A549 (cell line): Measurements from ENCODE around the gene ATP5PF. TPM values are rescaled to one million over a fixed set of nuclear protein-coding genes. Genes with fewer than 3 reads are reported as not detected.

Experiments
- ATAC-seq, 2 experiments: fragments of 200-7000 bp in 1 of 2; fragments of >200 bp in 1 of 2; cut with Nextera tagmentation in 1 of 2; cut with Tn5 transposase in 1 of 2; 3 replicates each; pipeline versions ENCODE4 v1.8.0 to v1.9.1; 2018 to 2020; ENCODE audit warnings: mild to moderate bottlenecking in 1 of 2, moderate library complexity in 1 of 2
- CTCF ChIA-PET: fragments of 300-600 bp; sonication (Branson Sonifier 250); formaldehyde crosslinking; extraction: SDS; loops from one replicate; lab custom pipeline; 2021; ENCODE audit warnings: antibody characterized with exemption, inconsistent platforms; lab: Yijun Ruan, JAX
- POLR2A ChIA-PET: fragments of 350-600 bp; formaldehyde crosslinking; extraction: SDS; loops from one replicate; lab custom pipeline; 2021; ENCODE audit warnings: antibody characterized with exemption, inconsistent platforms; lab: Yijun Ruan, JAX
- DNase-seq, 2 experiments: peaks; one replicate each; pipeline versions ENCODE4 v3.0.0 to v3.0.0-alpha.2; 2011 to 2016; ENCODE audit warnings: low read depth in 1 of 2, low spot score in 1 of 2
- FAIRE-seq: peaks from 2 replicates; lab custom pipeline; 2011; peaks lifted over from hg19 to GRCh38; lab: Jason Lieb, UNC
- H3K27ac ChIP-seq, 2 experiments: fragments of >200 bp; sonication (Bioruptor Twin); formaldehyde crosslinking; 3 replicates each; pipeline ENCODE4 v1.5.1; 2016 to 2017
- H3K4me1 ChIP-seq: fragments of >200 bp; sonication (Bioruptor Twin); formaldehyde crosslinking; 3 replicates; pipeline ENCODE4 v1.6.1; 2016
- H3K4me2 ChIP-seq: fragments of >200 bp; sonication (Bioruptor Twin); formaldehyde crosslinking; 3 replicates; pipeline ENCODE4 v1.6.1; 2016
- H3K4me3 ChIP-seq: fragments of >200 bp; sonication (Bioruptor Twin); formaldehyde crosslinking; 3 replicates; pipeline ENCODE4 v1.5.1; 2016
- H3K9me3 ChIP-seq: fragments of >200 bp; sonication (Bioruptor Twin); formaldehyde crosslinking; 3 replicates; pipeline ENCODE4 v1.6.1; 2016
- CTCF ChIP-seq: fragments of >200 bp; sonication (Bioruptor Twin); formaldehyde crosslinking; IDR thresholded peaks from 3 replicates; pipeline ENCODE4 v1.5.1; 2016
- E2F6 ChIP-seq: IDR thresholded peaks from 2 replicates; pipeline ENCODE4 v1.6.1; 2012; ENCODE audit warnings: low read depth, borderline replicate concordance
- EHMT2 ChIP-seq: fragments of 200-600 bp; sonication (generic); IDR thresholded peaks from 2 replicates; pipeline ENCODE4 v1.6.1; 2016; ENCODE audit warnings: antibody characterized with exemption, low read depth, mild to moderate bottlenecking, moderate library complexity
- EP300 ChIP-seq, 2 experiments: fragments of >200 bp; sonication (Bioruptor Twin); formaldehyde crosslinking; IDR thresholded peaks; 2 replicates in 1 of 2; 3 replicates in 1 of 2; pipeline ENCODE4 v1.6.1; 2016 to 2017
- FOSL2 ChIP-seq, 2 experiments: fragments of 450-650 bp in 1 of 2; fragments of >200 bp in 1 of 2; sonication (Bioruptor Twin) in 1 of 2; formaldehyde crosslinking; IDR thresholded peaks; 2 replicates each; pipeline versions ENCODE4 v1.5.0 to v1.6.1; 2016 to 2020; ENCODE audit warnings: mild to moderate bottlenecking in 1 of 2, moderate library complexity in 1 of 2
- FOXS1 ChIP-seq: fragments of 250-450 bp; sonication (Bioruptor Pico); IDR thresholded peaks from 2 replicates; pipeline ENCODE4 v1.5.0; 2020; ENCODE audit warnings: mild to moderate bottlenecking, moderate library complexity
- GATA3 ChIP-seq: IDR thresholded peaks from 2 replicates; pipeline ENCODE4 v1.6.1; 2012; ENCODE audit warnings: borderline replicate concordance
- HEYL ChIP-seq: fragments of 250-450 bp; sonication (Bioruptor Pico); IDR thresholded peaks from 2 replicates; pipeline ENCODE4 v1.8.0; 2021; ENCODE audit warnings: mild to moderate bottlenecking, moderate library complexity
- HOXB13 ChIP-seq: fragments of 250-450 bp; sonication (Bioruptor Pico); IDR thresholded peaks from 2 replicates; pipeline ENCODE4 v1.5.0; 2020; ENCODE audit warnings: low read depth, mild to moderate bottlenecking, moderate library complexity
- HOXB5 ChIP-seq: fragments of 250-450 bp; sonication (Bioruptor Pico); IDR thresholded peaks from 2 replicates; pipeline ENCODE4 v1.5.0; 2020; ENCODE audit warnings: mild to moderate bottlenecking, moderate library complexity
- JUNB ChIP-seq: fragments of >200 bp; sonication (Bioruptor Twin); formaldehyde crosslinking; IDR thresholded peaks from 2 replicates; pipeline ENCODE4 v1.6.1; 2016
- KDM5A ChIP-seq: fragments of 200-600 bp; sonication (generic); IDR thresholded peaks from 2 replicates; pipeline ENCODE4 v1.6.1; 2016; ENCODE audit warnings: antibody characterized with exemption, mild to moderate bottlenecking
- MAFK ChIP-seq: fragments of 450-650 bp; IDR thresholded peaks from 2 replicates; pipeline ENCODE4 v1.6.1; 2014; ENCODE audit not compliant: partially characterized antibody
- MAZ ChIP-seq: fragments of 150-350 bp; IDR thresholded peaks from 2 replicates; pipeline ENCODE4 v1.6.1; 2014; ENCODE audit warnings: antibody characterized with exemption, low read depth, low read length, borderline replicate concordance
- MYC ChIP-seq: IDR thresholded peaks from 2 replicates; pipeline ENCODE4 v1.6.1; 2012; ENCODE audit warnings: mild to moderate bottlenecking, inconsistent platforms, low read length, improper control_type of control experiment, borderline replicate concordance
- NFE2L2 ChIP-seq: fragments of 150-350 bp; conservative IDR thresholded peaks from 2 replicates; pipeline ENCODE4 v1.6.1; 2014; ENCODE audit warnings: low read length
- PBX3 ChIP-seq: IDR thresholded peaks from 2 replicates; pipeline ENCODE4 v1.6.1; 2012
- POLR2A ChIP-seq: IDR thresholded peaks from 2 replicates; pipeline ENCODE4 v1.6.1; 2012; ENCODE audit warnings: mild to moderate bottlenecking, low read length
- SMC3 ChIP-seq: fragments of >200 bp; sonication (Bioruptor Twin); formaldehyde crosslinking; IDR thresholded peaks from 3 replicates; pipeline ENCODE4 v1.6.1; 2018; ENCODE audit warnings: inconsistent platforms
- SREBF2 ChIP-seq: fragments of 450-650 bp; IDR thresholded peaks from 2 replicates; pipeline ENCODE4 v1.6.1; 2014; ENCODE audit warnings: mild to moderate bottlenecking, moderate library complexity
- TP53 ChIP-seq: fragments of 250-450 bp; sonication (Bioruptor Pico); IDR thresholded peaks from 2 replicates; pipeline ENCODE4 v1.5.0; 2021; ENCODE audit warnings: mild to moderate bottlenecking, moderate library complexity
- USF2 ChIP-seq: fragments of 450-650 bp; IDR thresholded peaks from 2 replicates; pipeline ENCODE4 v1.6.1; 2014; ENCODE audit warnings: antibody characterized with exemption
- ZC3H11A ChIP-seq: fragments of 450-650 bp; IDR thresholded peaks from 2 replicates; pipeline ENCODE4 v1.6.1; 2014; ENCODE audit warnings: antibody characterized with exemption, mild to moderate bottlenecking
- WGBS: methylation state at CpG from one replicate; pipeline ENCODE4 v1.1.6; 2017; ENCODE audit errors: missing lambda C conversion rate; 5-methylcytosine and 5-hydroxymethylcytosine counted together
- polyA plus RNA-seq, 4 experiments: library from polyadenylated mRNA; depleted of rRNA in 3 of 4; stranded (reverse); fragments of >200 nt; fragmentation: RNase III in 1 of 4; extraction: RNeasy Plus Mini Kit Qiagen cat#74134 plus additional on column Dnase treatment in 1 of 4; gene quantifications; 2 replicates in 3 of 4; 3 replicates in 1 of 4; pipeline ENCODE4 v1.2.3, GENCODE V29; 2011 to 2017
- TF ChIP-seq, protein P1 (sequence below): IDR thresholded peaks from 2 replicates; pipeline ENCODE4 v1.6.1; 2012
- TF ChIP-seq, protein P2 (sequence below): fragments of 150-350 bp; IDR thresholded peaks from 2 replicates; pipeline ENCODE4 v1.6.1; 2014; ENCODE audit warnings: low read depth, mild to moderate bottlenecking, low read length
- TF ChIP-seq, protein P3 (sequence below): fragments of >200 bp; sonication (Bioruptor Twin); formaldehyde crosslinking; IDR thresholded peaks from 2 replicates; pipeline ENCODE4 v1.6.1; 2016

The ATP5PF gene
- polyA plus RNA-seq, 2 of the 4 experiments (the other 2 are of a cell fraction): 202 to 224 TPM

DNA sequence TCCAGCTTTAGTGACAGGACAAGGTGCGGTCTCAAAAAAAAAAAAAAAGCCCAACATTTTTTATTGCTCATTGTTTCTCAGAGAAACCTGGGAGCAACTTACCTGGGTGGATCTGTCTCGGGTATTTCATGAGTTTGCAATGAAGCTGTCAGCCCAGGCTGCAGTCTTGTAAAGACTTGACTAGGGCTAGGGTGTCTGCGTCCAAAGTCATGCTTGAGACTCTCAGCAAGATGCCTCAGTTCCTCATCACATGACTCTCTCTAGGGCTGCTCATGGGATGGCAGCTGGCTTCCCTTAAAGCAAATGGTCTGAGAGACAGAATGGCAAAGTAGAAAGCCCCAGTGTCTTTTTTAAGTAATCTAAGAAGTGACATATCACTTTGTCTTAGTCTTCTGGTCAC lies 8.2 kb upstream of the ATP5PF start:
- 87% methylated on average over 3 of the region's 3 CpGs for WGBS
- no peaks in the 10 kb centered on the region for H3K9me3 ChIP-seq
- no peaks in the 10 kb centered on the region for H3K4me1 ChIP-seq
- ChIA-PET CTCF (no interaction called here), POLR2A (no interaction called here)
- TF ChIP-seq E2F6: no peak
- TF ChIP-seq MYC: no peak
- TF ChIP-seq ZC3H11A: no peak
- no peak for TF ChIP-seq MAZ
- TF ChIP-seq PBX3: no peak
- TF ChIP-seq KDM5A: no peak
- no peak for TF ChIP-seq EHMT2
- TF ChIP-seq JUNB: no peak
- TF ChIP-seq, protein P1, sequence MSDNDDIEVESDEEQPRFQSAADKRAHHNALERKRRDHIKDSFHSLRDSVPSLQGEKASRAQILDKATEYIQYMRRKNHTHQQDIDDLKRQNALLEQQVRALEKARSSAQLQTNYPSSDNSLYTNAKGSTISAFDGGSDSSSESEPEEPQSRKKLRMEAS: no peak
- no peak for TF ChIP-seq FOXS1 (CRISPR knock-in tag)
- no peak for FAIRE-seq
- ATAC-seq: no peak
- H3K27ac ChIP-seq: no peak overlapping the region
- no peak for DNase-seq
- H3K4me3 ChIP-seq: no peak overlapping the region
- H3K4me2 ChIP-seq: no peak overlapping the region

GRCh38 chr21:25737421-25737820 lies 2.7 kb upstream of the ATP5PF start:
- Histone ChIP-seq H3K9me3 (no peaks in the 10 kb centered on the region), H3K27ac (no peak overlapping the region), H3K4me1 (peaks cover 8% of the 10 kb centered on the region; the same call in 1 of the 3 replicates), H3K4me2 (no peak overlapping the region), H3K4me3 (no peak overlapping the region)
- ATAC-seq: no peak
- ChIA-PET POLR2A (no interaction called here), CTCF (no interaction called here)
- TF ChIP-seq GATA3 (no peak), TP53 (CRISPR knock-in tag) (no peak), MAFK (no peak), FOSL2 (IDR thresholded peaks at IDR 0.05) (no peak), FOSL2 (CRISPR knock-in tag; IDR thresholded peaks at IDR 0.05) (no peak), CTCF (no peak), USF2 (no peak), HOXB13 (CRISPR knock-in tag) (no peak), KDM5A (no peak), MAZ (no peak), SREBF2 (no peak), POLR2A (no peak), SMC3 (no peak), FOXS1 (CRISPR knock-in tag) (no peak), EP300 (IDR thresholded peaks at IDR 0.05) (no peak), HOXB5 (no peak), HEYL (CRISPR knock-in tag) (no peak), NFE2L2 (no peak)
- TF ChIP-seq, protein P2, sequence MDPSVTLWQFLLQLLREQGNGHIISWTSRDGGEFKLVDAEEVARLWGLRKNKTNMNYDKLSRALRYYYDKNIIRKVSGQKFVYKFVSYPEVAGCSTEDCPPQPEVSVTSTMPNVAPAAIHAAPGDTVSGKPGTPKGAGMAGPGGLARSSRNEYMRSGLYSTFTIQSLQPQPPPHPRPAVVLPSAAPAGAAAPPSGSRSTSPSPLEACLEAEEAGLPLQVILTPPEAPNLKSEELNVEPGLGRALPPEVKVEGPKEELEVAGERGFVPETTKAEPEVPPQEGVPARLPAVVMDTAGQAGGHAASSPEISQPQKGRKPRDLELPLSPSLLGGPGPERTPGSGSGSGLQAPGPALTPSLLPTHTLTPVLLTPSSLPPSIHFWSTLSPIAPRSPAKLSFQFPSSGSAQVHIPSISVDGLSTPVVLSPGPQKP: no peak
- TF ChIP-seq, protein P3, sequence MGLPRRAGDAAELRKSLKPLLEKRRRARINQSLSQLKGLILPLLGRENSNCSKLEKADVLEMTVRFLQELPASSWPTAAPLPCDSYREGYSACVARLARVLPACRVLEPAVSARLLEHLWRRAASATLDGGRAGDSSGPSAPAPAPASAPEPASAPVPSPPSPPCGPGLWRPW: no peak
- WGBS: 95% methylated on average over 1 of the region's 1 CpG
- no peak for DNase-seq
- FAIRE-seq: no peak
